ENCODE results near the gene SH2D3C.
A peak's percentile ranks its signal among the peaks of the same experiment; 100 is the strongest.

The SH2D3C gene

GRCh38 chr9:127703289-127703946, 75.0 kb downstream of the SH2D3C start:
- no peaks in the 10 kb centered on the region for H3K9me3 ChIP-seq
- no peak overlapping the region for H3K27ac ChIP-seq
- H3K27me3 ChIP-seq, result peaks cover 0 to 31% of the 10 kb centered on the region in 2 donors
- H3K4me3 ChIP-seq, result no peak overlapping the region
- no peak for DNase-seq
- peaks cover 0 to 8% (median 0%) of the 10 kb centered on the region in 4 donors for H3K4me1 ChIP-seq
- no peak for TF ChIP-seq CTCF (IDR thresholded peaks at IDR 0.05)
- intact Hi-C loops (cut with DNase I; ENCODE audit: low total_unique reads), result no loop called here
- H3K36me3 ChIP-seq, result no peaks in the 10 kb centered on the region

- Histone ChIP-seq H3K36me3 (no peaks in the 10 kb centered on the region), H3K27me3 (peaks cover 0 to 11% of the 10 kb centered on the region in 2 donors), H3K9me3 (no peaks in the 10 kb centered on the region), H3K4me3 (no peak overlapping the region), H3K4me1 (peaks cover 0 to 8% (median 0%) of the 10 kb centered on the region in 4 donors), H3K27ac (no peak overlapping the region)
- no peak for TF ChIP-seq CTCF (IDR thresholded peaks at IDR 0.05)
- intact Hi-C loops (cut with DNase I; ENCODE audit: low total_unique reads), result no loop called here
- no peak for DNase-seq
Measured at GRCh38 chr9:127700594-127701255, 77.7 kb downstream of the SH2D3C start.

GRCh38 chr9:127700140-127700539, 78.3 kb downstream of the SH2D3C start:
- peaks cover 0 to 5% of the 10 kb centered on the region in 2 donors for H3K27me3 ChIP-seq
- no peaks in the 10 kb centered on the region for H3K9me3 ChIP-seq
- no peak overlapping the region for H3K4me3 ChIP-seq
- no peaks in the 10 kb centered on the region for H3K36me3 ChIP-seq
- H3K27ac ChIP-seq, result peak overlapping the region; percentile 76 to 79
- DNase-seq, result no peak
- intact Hi-C loops (cut with DNase I; ENCODE audit: low total_unique reads), result no loop called here
- no peak for TF ChIP-seq CTCF (IDR thresholded peaks at IDR 0.05)
- peaks cover 0 to 8% (median 0%) of the 10 kb centered on the region in 4 donors for H3K4me1 ChIP-seq

GRCh38 chr9:127698985-127699670, 79.3 kb downstream of the SH2D3C start:
- Histone ChIP-seq H3K4me3 (peak overlapping the region; percentile 29 to 45), H3K27ac (peak overlapping the region; percentile 76 to 79), H3K36me3 (peaks cover 0 to 5% (median 0%) of the 10 kb centered on the region in 3 donors), H3K9me3 (no peaks in the 10 kb centered on the region), H3K27me3 (no peaks in the 10 kb centered on the region), H3K4me1 (peaks cover 0 to 8% (median 0%) of the 10 kb centered on the region in 4 donors)
- peak; percentile 22 to 45 for TF ChIP-seq CTCF (IDR thresholded peaks at IDR 0.05)
- peak; percentile 98 to 99 for DNase-seq
- intact Hi-C loops (cut with DNase I; ENCODE audit: low total_unique reads), result no loop called here

- intact Hi-C loops (cut with DNase I; ENCODE audit: low total_unique reads), result no loop called here
- DNase-seq, result no peak
- Histone ChIP-seq H3K27ac (peak overlapping the region; percentile 76 to 79), H3K36me3 (peaks cover 0 to 5% (median 0%) of the 10 kb centered on the region in 3 donors), H3K27me3 (no peaks in the 10 kb centered on the region), H3K4me1 (peaks cover 0 to 8% (median 0%) of the 10 kb centered on the region in 4 donors), H3K4me3 (no peak overlapping the region), H3K9me3 (no peaks in the 10 kb centered on the region)
- no peak for TF ChIP-seq CTCF (IDR thresholded peaks at IDR 0.05)
Measured at GRCh38 chr9:127698386-127698785, 80.1 kb downstream of the SH2D3C start.
